ENCODE measurements around the gene GRIA3. TPM values are rescaled to one million over a fixed set of nuclear protein-coding genes. Genes with fewer than 3 reads are reported as not detected.
A peak's percentile ranks its signal among the peaks of the same experiment; 100 is the strongest.

GRIA3 gene
- total RNA-seq, 1 experiment from 2014 or later: not detected

DNA sequence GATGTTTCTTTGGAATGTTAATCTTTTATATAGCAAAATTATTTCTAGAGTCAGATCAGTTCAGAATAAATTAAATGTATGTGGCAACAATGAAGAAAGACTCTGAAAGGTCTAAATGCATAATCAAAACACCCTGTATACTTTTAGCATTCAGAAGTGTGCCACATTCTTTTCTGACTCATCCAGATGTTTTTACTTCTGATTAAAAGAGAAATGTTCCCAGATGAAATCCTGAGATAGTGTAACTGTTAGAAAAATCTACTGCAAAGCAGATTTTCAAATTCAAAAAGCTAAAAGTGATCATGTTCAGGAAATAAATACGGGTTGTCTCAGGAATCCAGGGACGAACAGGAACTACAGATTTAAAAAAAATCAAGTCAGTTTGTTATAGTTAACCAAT, 241.4 kb downstream of the GRIA3 start:
- no peaks in the 10 kb centered on the region for H3K36me3 ChIP-seq (ENCODE audit: insufficient read depth, low read length, poor library complexity, severe bottlenecking)
- TF ChIP-seq, protein P1, sequence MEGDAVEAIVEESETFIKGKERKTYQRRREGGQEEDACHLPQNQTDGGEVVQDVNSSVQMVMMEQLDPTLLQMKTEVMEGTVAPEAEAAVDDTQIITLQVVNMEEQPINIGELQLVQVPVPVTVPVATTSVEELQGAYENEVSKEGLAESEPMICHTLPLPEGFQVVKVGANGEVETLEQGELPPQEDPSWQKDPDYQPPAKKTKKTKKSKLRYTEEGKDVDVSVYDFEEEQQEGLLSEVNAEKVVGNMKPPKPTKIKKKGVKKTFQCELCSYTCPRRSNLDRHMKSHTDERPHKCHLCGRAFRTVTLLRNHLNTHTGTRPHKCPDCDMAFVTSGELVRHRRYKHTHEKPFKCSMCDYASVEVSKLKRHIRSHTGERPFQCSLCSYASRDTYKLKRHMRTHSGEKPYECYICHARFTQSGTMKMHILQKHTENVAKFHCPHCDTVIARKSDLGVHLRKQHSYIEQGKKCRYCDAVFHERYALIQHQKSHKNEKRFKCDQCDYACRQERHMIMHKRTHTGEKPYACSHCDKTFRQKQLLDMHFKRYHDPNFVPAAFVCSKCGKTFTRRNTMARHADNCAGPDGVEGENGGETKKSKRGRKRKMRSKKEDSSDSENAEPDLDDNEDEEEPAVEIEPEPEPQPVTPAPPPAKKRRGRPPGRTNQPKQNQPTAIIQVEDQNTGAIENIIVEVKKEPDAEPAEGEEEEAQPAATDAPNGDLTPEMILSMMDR (conservative IDR thresholded peaks at IDR 0.05; ENCODE audit: low read depth, low read length): no peak
- no peak for TF ChIP-seq EZH2 (IDR thresholded peaks at IDR 0.05; ENCODE audit: borderline replicate concordance, low read depth, low read length, poor library complexity, severe bottlenecking)
- H3K4me1 ChIP-seq (ENCODE audit: insufficient read depth, low read length, poor library complexity, severe bottlenecking): peaks cover 4% of the 10 kb centered on the region
- CTCF ChIA-PET: no interaction called here
- peaks cover 3% of the 10 kb centered on the region for H3K27me3 ChIP-seq (replicated peaks; ENCODE audit: insufficient read depth, low read depth, low read length, poor library complexity)
- POLR2A ChIA-PET (ENCODE audit: low non-redundant PET): no interaction called here
- BruUV-seq (replicated peaks): no TSS peak
- H3K9me3 ChIP-seq (ENCODE audit: low read depth, low read length, poor library complexity, severe bottlenecking): no peaks in the 10 kb centered on the region
- H3K4me3 ChIP-seq (ENCODE audit: low read depth, low read length, poor library complexity, severe bottlenecking): no peak overlapping the region
- intact Hi-C loops (cut with micrococcal nuclease; ENCODE audit: unreplicated experiment): loop anchor here (10.0 kb wide), 1 partner anchor 251 kb away; no protein-coding TSS in a partner anchor
- H3K27ac ChIP-seq (ENCODE audit: low read depth, low read length, poor library complexity, severe bottlenecking): no peak overlapping the region
- no peak for DNase-seq (ENCODE audit: low spot score)

DNA sequence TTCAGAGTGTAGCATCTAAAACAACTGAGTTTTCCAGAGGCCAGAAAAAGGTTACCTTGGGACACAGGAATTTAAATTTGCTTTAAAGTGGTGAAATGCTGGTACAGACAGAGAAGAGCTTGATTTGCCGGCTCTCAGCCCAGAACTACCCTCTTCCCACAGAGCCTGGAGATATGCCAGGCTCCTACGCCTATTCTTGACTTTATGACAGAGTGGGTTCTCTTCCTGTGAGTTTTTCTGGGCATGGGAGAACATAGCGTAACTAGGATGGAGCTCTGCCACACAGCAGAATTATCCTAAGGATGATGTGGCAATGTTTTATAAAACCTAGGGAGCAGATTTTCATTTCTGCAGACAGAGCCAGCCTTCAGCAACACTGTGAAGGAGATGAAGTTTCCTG, 241.8 kb downstream of the GRIA3 start:
- Histone ChIP-seq H3K36me3 (ENCODE audit: insufficient read depth, low read length, poor library complexity, severe bottlenecking) (no peaks in the 10 kb centered on the region), H3K4me3 (ENCODE audit: low read depth, low read length, poor library complexity, severe bottlenecking) (no peak overlapping the region), H3K27me3 (replicated peaks; ENCODE audit: insufficient read depth, low read depth, low read length, poor library complexity) (peaks cover 3% of the 10 kb centered on the region), H3K9me3 (ENCODE audit: low read depth, low read length, poor library complexity, severe bottlenecking) (no peaks in the 10 kb centered on the region), H3K27ac (ENCODE audit: low read depth, low read length, poor library complexity, severe bottlenecking) (no peak overlapping the region), H3K4me1 (ENCODE audit: insufficient read depth, low read length, poor library complexity, severe bottlenecking) (peaks cover 4% of the 10 kb centered on the region)
- ChIA-PET CTCF (no interaction called here), POLR2A (ENCODE audit: low non-redundant PET) (no interaction called here)
- no TSS peak for BruUV-seq (replicated peaks)
- TF ChIP-seq, protein P1 (conservative IDR thresholded peaks at IDR 0.05; ENCODE audit: low read depth, low read length): no peak
- no peak for TF ChIP-seq EZH2 (IDR thresholded peaks at IDR 0.05; ENCODE audit: borderline replicate concordance, low read depth, low read length, poor library complexity, severe bottlenecking)
- peak; percentile 10 for DNase-seq (ENCODE audit: low spot score)
- intact Hi-C loops (cut with micrococcal nuclease; ENCODE audit: unreplicated experiment): loop anchor here (10.0 kb wide), 1 partner anchor 251 kb away; no protein-coding TSS in a partner anchor

DNA sequence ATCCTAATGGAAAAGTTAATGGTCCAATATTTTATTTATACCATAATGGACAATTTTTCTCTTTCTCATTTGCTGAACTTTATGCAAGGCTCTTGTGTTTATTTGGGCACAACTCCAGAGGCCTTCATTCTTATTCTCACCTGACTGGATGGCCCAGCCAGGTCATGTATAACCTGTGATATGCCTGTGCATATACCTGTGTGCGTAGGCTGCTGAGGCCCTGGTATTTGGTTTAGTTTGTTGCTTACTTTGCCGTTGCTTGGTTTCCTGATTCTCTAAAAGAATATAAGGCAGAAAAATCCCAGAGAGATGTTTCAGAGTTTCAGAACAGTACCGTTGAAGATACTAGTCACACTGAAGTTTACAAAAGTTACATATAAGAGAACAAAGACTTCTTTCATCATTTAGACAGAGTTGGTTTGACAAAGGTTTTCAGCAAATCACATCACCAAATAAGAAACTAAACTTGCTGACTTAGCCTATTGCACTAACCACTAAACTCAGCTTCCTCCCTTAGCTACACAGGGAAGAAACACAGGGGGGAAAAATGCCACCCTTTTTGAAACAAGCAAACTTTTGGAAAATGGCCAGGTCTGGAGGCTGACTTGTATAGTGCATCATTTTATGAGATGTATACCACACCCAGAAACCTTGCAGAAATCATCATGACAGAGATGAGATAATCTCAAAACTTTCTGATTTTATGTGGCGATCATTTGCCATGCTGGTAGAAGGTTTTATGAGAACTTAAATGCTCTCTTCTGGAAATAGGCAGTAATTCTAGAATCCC, 248.5 kb downstream of the GRIA3 start:
- intact Hi-C loops (cut with micrococcal nuclease; ENCODE audit: unreplicated experiment): no loop called here
- H3K27ac ChIP-seq (ENCODE audit: low read depth, low read length, poor library complexity, severe bottlenecking): no peak overlapping the region
- DNase-seq (ENCODE audit: low spot score): no peak
- H3K4me1 ChIP-seq (ENCODE audit: insufficient read depth, low read length, poor library complexity, severe bottlenecking): no peaks in the 10 kb centered on the region
- H3K4me3 ChIP-seq (ENCODE audit: low read depth, low read length, poor library complexity, severe bottlenecking): no peak overlapping the region
- ChIA-PET CTCF (no interaction called here), POLR2A (ENCODE audit: low non-redundant PET) (no interaction called here)
- TF ChIP-seq, protein P1 (conservative IDR thresholded peaks at IDR 0.05; ENCODE audit: low read depth, low read length): no peak
- no peak for TF ChIP-seq EZH2 (IDR thresholded peaks at IDR 0.05; ENCODE audit: borderline replicate concordance, low read depth, low read length, poor library complexity, severe bottlenecking)
- BruUV-seq (replicated peaks): no TSS peak
- H3K27me3 ChIP-seq (replicated peaks; ENCODE audit: insufficient read depth, low read depth, low read length, poor library complexity): no peaks in the 10 kb centered on the region
- H3K36me3 ChIP-seq (ENCODE audit: insufficient read depth, low read length, poor library complexity, severe bottlenecking): no peaks in the 10 kb centered on the region
- no peaks in the 10 kb centered on the region for H3K9me3 ChIP-seq (ENCODE audit: low read depth, low read length, poor library complexity, severe bottlenecking)
